Measurements from ENCODE around the gene C20orf141. TPM values are rescaled to one million over a fixed set of nuclear protein-coding genes. Genes with fewer than 3 reads are reported as not detected.

The C20orf141 gene
- total and polyA plus RNA-seq, 2 of the 4 experiments (the other 2 are of a cell fraction), result 0.36 to 0.91 TPM

GRCh38 chr20:2773812-2774211 is 41.0 kb upstream of the C20orf141 start:
- no peak overlapping the region for H3K14ac ChIP-seq (replicated peaks; ENCODE audit: low read depth, low read length)
- no peak overlapping the region for H3K18ac ChIP-seq (ENCODE audit: low read depth, low read length)
- in situ Hi-C loops (cut with MboI; ENCODE audit: low sequenced_read_pairs), result no loop called here
- no peak overlapping the region for H2BK20ac ChIP-seq (ENCODE audit: low read depth, low read length)
- no peaks in the 10 kb centered on the region for H3K9me1 ChIP-seq (ENCODE audit: insufficient read depth, low read length)
- H2BK120ac ChIP-seq (ENCODE audit: low read depth, low read length), result no peak overlapping the region
- TF ChIP-seq NFE2L2 (IDR thresholded peaks at IDR 0.05; ENCODE audit: low read depth, low read length) (no peak), CEBPB (IDR thresholded peaks at IDR 0.05; ENCODE audit: low read depth, low read length) (no peak), SMC3 (IDR thresholded peaks at IDR 0.05; ENCODE audit: low read depth, low read length) (no peak), MAFK (IDR thresholded peaks at IDR 0.05; ENCODE audit: low read depth, low read length) (no peak), USF2 (IDR thresholded peaks at IDR 0.05; ENCODE audit: low read depth, low read length) (no peak), CHD1 (IDR thresholded peaks at IDR 0.05; ENCODE audit: low read depth, low read length) (no peak), BHLHE40 (IDR thresholded peaks at IDR 0.05; ENCODE audit: low read depth, low read length) (no peak), MXI1 (IDR thresholded peaks at IDR 0.05; ENCODE audit: borderline replicate concordance, low read depth, low read length) (no peak), FOS (IDR thresholded peaks at IDR 0.05; ENCODE audit: low read depth, low read length) (no peak), POLR2A (IDR thresholded peaks at IDR 0.05; ENCODE audit: low read depth, low read length) (no peak), ELK1 (IDR thresholded peaks at IDR 0.05; ENCODE audit: borderline replicate concordance, low read depth, low read length) (no peak), RAD21 (IDR thresholded peaks at IDR 0.05; ENCODE audit: low read length) (no peak), CTCF (conservative IDR thresholded peaks at IDR 0.05; ENCODE audit: low read depth, low read length) (no peak), MAZ (IDR thresholded peaks at IDR 0.05; ENCODE audit: borderline replicate concordance, low read depth, low read length) (no peak), RFX5 (IDR thresholded peaks at IDR 0.05; ENCODE audit: low read depth, low read length) (no peak), RCOR1 (IDR thresholded peaks at IDR 0.05; ENCODE audit: insufficient replicate concordance, low read length) (no peak)
- H3K23ac ChIP-seq (ENCODE audit: low read depth, low read length), result no peak overlapping the region
- H4K20me1 ChIP-seq (ENCODE audit: insufficient read depth, low read length), result no peaks in the 10 kb centered on the region
- dilution Hi-C loops (cut with HindIII; ENCODE audit: low sequenced_read_pairs, unreplicated experiment), result no loop called here
- H4K8ac ChIP-seq (ENCODE audit: low read depth in 2 of 2, low read length in 2 of 2), result no peak overlapping the region
- H2BK5ac ChIP-seq (ENCODE audit: low read depth, low read length, poor library complexity, severe bottlenecking), result no peak overlapping the region
- H4K91ac ChIP-seq (ENCODE audit: insufficient read depth, low read depth, low read length), result no peak overlapping the region
- H3K4me1 ChIP-seq (ENCODE audit: control insufficient read depth, insufficient read depth, low read length), result no peaks in the 10 kb centered on the region
- intact Hi-C loops (cut with micrococcal nuclease), result no loop called here
- H3K79me1 ChIP-seq (ENCODE audit: low read depth in 1 of 2, low read length in 2 of 2), result no peaks in the 10 kb centered on the region
- no peak overlapping the region for H3K4me2 ChIP-seq (ENCODE audit: low read depth, low read length)
- H4K5ac ChIP-seq (ENCODE audit: low read depth, low read length), result no peak overlapping the region
- H2BK15ac ChIP-seq (ENCODE audit: low read depth, low read length), result no peak overlapping the region
- H3K9ac ChIP-seq (ENCODE audit: low read depth, low read length), result no peak overlapping the region
- ATAC-seq (ENCODE audit: low read depth) (no peak), DNase-seq (no peak)
- no TSS peak for BruUV-seq (replicated peaks)
- no peak overlapping the region for H3K4ac ChIP-seq (ENCODE audit: low read depth, low read length)
- H3K27ac ChIP-seq (ENCODE audit: insufficient read depth, low read length), result no peak overlapping the region
- no peak overlapping the region for H2AFZ ChIP-seq (replicated peaks; ENCODE audit: low read length, poor library complexity)
- peaks cover 6% of the 10 kb centered on the region for H3K9me3 ChIP-seq (ENCODE audit: control insufficient read depth, insufficient read depth, low read length)
- H2AK5ac ChIP-seq (ENCODE audit: low read depth, low read length), result no peak overlapping the region
- H2AK9ac ChIP-seq (replicated peaks; ENCODE audit: low read depth, low read length, poor library complexity), result no peak overlapping the region
- POLR2A ChIA-PET (ENCODE audit: unreplicated experiment), result no interaction called here
- no peaks in the 10 kb centered on the region for H3K36me3 ChIP-seq (ENCODE audit: control insufficient read depth, insufficient read depth, low read length)
- no peak overlapping the region for H3K56ac ChIP-seq (ENCODE audit: extremely low read depth, insufficient read depth, low read length)
- H3K27me3 ChIP-seq (ENCODE audit: control insufficient read depth, insufficient read depth, low read length), result peaks cover 14% of the 10 kb centered on the region
- H3K4me3 ChIP-seq (ENCODE audit: insufficient read depth, low read depth, low read length), result no peak overlapping the region
- WGBS, 2 experiments (ENCODE audit: extremely low coverage in 2 of 2, insufficient read length in 1 of 2), result 88% methylated on average over 3 of the region's 9 CpGs; no CpG with 5 or more reads in 1 of the 2 experiments
- CTCF ChIA-PET, result interaction anchor here (0.8 kb wide), 1 partner anchor 280 kb away, joined by 3 read pairs; no protein-coding TSS in a partner anchor
